Suprapubic skin (tissue), 4 donors: Measurements from ENCODE around the gene TTL. TPM values are rescaled to one million over a fixed set of nuclear protein-coding genes. Genes with fewer than 3 reads are reported as not detected.

Source experiments
- DNase-seq, 2 donors: peaks; one replicate each; pipeline ENCODE4 v3.0.0-alpha.2; 2019; ENCODE audit warnings: low spot score in 2 of 2
- H3K27ac ChIP-seq: fragments of 200-600 bp; sonication (generic); one replicate; pipeline ENCODE4 v1.5.1; 2019
- H3K27me3 ChIP-seq: fragments of 200-600 bp; sonication (generic); one replicate; pipeline ENCODE4 v1.5.1; 2019
- H3K36me3 ChIP-seq: fragments of 200-600 bp; sonication (generic); one replicate; pipeline ENCODE4 v1.5.1; 2019
- H3K4me1 ChIP-seq: fragments of 200-600 bp; sonication (generic); one replicate; pipeline ENCODE4 v1.5.1; 2019
- H3K4me3 ChIP-seq: fragments of 200-600 bp; sonication (generic); one replicate; pipeline ENCODE4 v1.5.1; 2019; ENCODE audit warnings: mild to moderate bottlenecking
- H3K9me3 ChIP-seq: fragments of 200-600 bp; sonication (generic); one replicate; pipeline ENCODE4 v1.5.1; 2019
- EP300 ChIP-seq: sonication (generic); formaldehyde crosslinking; IDR thresholded peaks from one replicate; pipeline ENCODE4 v1.6.1; 2017; ENCODE audit warnings: antibody characterized with exemption
- POLR2A ChIP-seq, 2 donors: fragments of 450-650 bp; IDR thresholded peaks; one replicate each; pipeline ENCODE4 v1.6.1; 2017; ENCODE audit warnings: antibody characterized with exemption in 2 of 2, mild to moderate bottlenecking in 2 of 2, moderate library complexity in 2 of 2
- POLR2AphosphoS5 ChIP-seq, 3 donors: sonication (generic); formaldehyde crosslinking; IDR thresholded peaks; one replicate each; pipeline ENCODE4 v1.6.1; 2017; ENCODE audit warnings: antibody characterized with exemption in 3 of 3
- WGBS: methylation state at CpG from one replicate; pipeline ENCODE4 v1.1.5; 2018; 5-methylcytosine and 5-hydroxymethylcytosine counted together
- total RNA-seq, 4 donors: library from RNA; depleted of rRNA; stranded (reverse); fragments of >200 nt; gene quantifications; one replicate each; pipeline ENCODE4 v1.1.0, GENCODE V29; 2016
- TF ChIP-seq, protein P1 (sequence below), 2 donors: fragments of 200-600 bp in 1 of 2; fragments of 450-650 bp in 1 of 2; sonication (generic) in 1 of 2; IDR thresholded peaks; one replicate each; pipeline ENCODE4 v1.5.1; 2016 to 2019; ENCODE audit warnings: antibody characterized with exemption in 2 of 2, mild to moderate bottlenecking in 1 of 2, moderate library complexity in 1 of 2

The TTL gene
- total RNA-seq, 4 donors from 2014 or later: 25.9 to 43.7 (median 32.0) TPM

DNA sequence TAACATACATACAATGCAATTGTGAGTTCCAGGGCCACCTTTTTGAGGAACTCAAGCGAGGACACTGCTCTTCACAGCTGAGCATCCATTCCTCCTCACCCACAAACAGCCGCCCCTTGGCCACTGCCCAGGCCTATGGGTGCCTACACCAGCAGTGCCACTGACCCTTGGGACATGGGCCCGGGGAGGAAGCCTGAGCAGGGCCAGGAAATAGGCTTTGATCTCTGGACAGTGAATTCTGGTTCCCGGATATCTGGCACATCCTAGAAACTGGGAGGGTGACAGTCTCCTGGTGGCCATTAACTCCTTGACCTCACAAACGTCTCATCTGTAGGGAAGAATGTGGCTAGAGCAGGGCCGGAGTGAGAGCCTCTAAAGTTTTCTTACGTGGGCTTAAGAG, 5.5 kb upstream of the TTL start:
- H3K4me3 ChIP-seq: no peak overlapping the region
- peaks cover 10% of the 10 kb centered on the region for H3K4me1 ChIP-seq
- H3K9me3 ChIP-seq: no peaks in the 10 kb centered on the region
- no peak overlapping the region for H3K27ac ChIP-seq
- DNase-seq: no peak
- TF ChIP-seq POLR2A (IDR thresholded peaks at IDR 0.05) (no peak), EP300 (no peak), POLR2AphosphoS5 (IDR thresholded peaks at IDR 0.05) (no peak)
- TF ChIP-seq, protein P1, sequence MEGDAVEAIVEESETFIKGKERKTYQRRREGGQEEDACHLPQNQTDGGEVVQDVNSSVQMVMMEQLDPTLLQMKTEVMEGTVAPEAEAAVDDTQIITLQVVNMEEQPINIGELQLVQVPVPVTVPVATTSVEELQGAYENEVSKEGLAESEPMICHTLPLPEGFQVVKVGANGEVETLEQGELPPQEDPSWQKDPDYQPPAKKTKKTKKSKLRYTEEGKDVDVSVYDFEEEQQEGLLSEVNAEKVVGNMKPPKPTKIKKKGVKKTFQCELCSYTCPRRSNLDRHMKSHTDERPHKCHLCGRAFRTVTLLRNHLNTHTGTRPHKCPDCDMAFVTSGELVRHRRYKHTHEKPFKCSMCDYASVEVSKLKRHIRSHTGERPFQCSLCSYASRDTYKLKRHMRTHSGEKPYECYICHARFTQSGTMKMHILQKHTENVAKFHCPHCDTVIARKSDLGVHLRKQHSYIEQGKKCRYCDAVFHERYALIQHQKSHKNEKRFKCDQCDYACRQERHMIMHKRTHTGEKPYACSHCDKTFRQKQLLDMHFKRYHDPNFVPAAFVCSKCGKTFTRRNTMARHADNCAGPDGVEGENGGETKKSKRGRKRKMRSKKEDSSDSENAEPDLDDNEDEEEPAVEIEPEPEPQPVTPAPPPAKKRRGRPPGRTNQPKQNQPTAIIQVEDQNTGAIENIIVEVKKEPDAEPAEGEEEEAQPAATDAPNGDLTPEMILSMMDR (IDR thresholded peaks at IDR 0.05): no peak
- no peaks in the 10 kb centered on the region for H3K27me3 ChIP-seq
- 80% methylated on average over 7 of the region's 7 CpGs for WGBS
- H3K36me3 ChIP-seq: no peaks in the 10 kb centered on the region

DNA sequence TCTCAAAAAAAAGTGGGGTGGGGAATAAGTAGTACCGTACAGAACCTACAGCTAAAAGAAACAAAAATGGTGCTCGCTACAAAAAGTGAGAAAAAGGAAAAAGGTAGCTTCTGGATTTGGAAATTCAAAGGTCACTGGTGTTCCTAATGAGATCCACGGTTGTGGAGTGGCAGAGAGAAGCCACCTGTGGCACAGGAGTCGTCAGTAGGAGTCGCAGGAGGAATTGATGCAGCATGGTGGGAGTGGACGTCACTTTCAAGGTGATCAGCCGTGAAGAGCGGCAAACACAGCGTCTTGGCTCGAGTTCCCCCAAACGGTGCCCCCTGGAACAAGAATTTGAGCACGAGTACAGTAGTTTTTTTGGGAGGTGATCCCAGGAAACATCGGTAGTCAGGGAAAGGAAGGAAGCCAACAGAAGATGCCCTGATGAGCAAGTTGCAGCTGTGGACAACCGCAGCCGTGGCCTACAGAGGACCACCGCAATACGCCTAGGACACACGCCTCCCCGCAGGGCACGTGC, 1.4 kb upstream of the TTL start:
- H3K4me3 ChIP-seq: peak overlapping the region; percentile 96
- no peak overlapping the region for H3K27ac ChIP-seq
- no peaks in the 10 kb centered on the region for H3K27me3 ChIP-seq
- DNase-seq: no peak
- H3K36me3 ChIP-seq: no peaks in the 10 kb centered on the region
- TF ChIP-seq POLR2AphosphoS5 (IDR thresholded peaks at IDR 0.05) (no peak), POLR2A (IDR thresholded peaks at IDR 0.05) (no peak), EP300 (no peak)
- TF ChIP-seq, protein P1 (IDR thresholded peaks at IDR 0.05): no peak
- H3K4me1 ChIP-seq: peaks cover 30% of the 10 kb centered on the region
- H3K9me3 ChIP-seq: no peaks in the 10 kb centered on the region
- 20% methylated on average over 15 of the region's 20 CpGs for WGBS

DNA sequence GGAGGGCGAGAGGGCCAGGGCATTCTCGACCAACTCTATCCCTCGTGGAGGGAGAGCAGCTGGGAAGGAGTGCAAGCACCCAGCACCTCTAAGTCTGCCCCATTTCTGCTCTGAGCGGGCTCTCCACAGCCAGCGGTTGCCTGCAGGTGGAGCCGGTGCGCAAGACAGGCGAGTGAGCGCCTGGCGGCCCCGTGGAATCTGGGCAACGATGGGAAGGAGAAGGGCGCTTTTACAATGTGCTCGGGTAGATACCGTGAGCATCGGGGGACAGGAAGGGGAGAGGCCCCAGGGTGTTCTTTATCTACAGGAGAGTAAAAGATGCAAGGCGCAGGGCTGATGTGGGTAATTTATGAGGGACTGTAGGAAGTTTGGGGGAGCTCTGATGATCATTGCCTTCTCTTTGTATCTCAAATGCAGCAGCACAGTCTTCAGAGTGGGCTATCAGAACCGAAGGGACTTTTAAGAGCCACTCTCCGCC, 867 bp upstream of the TTL start:
- peak overlapping the region; percentile 96 for H3K4me3 ChIP-seq
- DNase-seq: peak; percentile 87 to 90
- peaks cover 30% of the 10 kb centered on the region for H3K4me1 ChIP-seq
- H3K36me3 ChIP-seq: peaks cover 1% of the 10 kb centered on the region
- H3K9me3 ChIP-seq: no peaks in the 10 kb centered on the region
- peak overlapping the region; percentile 89 for H3K27ac ChIP-seq
- WGBS: under 1% methylated on average over 16 of the region's 19 CpGs
- TF ChIP-seq, protein P1 (IDR thresholded peaks at IDR 0.05): peak; percentile 58 to 87
- TF ChIP-seq POLR2A (IDR thresholded peaks at IDR 0.05): no peak
- TF ChIP-seq EP300: no peak
- no peak for TF ChIP-seq POLR2AphosphoS5 (IDR thresholded peaks at IDR 0.05)
- no peaks in the 10 kb centered on the region for H3K27me3 ChIP-seq

DNA sequence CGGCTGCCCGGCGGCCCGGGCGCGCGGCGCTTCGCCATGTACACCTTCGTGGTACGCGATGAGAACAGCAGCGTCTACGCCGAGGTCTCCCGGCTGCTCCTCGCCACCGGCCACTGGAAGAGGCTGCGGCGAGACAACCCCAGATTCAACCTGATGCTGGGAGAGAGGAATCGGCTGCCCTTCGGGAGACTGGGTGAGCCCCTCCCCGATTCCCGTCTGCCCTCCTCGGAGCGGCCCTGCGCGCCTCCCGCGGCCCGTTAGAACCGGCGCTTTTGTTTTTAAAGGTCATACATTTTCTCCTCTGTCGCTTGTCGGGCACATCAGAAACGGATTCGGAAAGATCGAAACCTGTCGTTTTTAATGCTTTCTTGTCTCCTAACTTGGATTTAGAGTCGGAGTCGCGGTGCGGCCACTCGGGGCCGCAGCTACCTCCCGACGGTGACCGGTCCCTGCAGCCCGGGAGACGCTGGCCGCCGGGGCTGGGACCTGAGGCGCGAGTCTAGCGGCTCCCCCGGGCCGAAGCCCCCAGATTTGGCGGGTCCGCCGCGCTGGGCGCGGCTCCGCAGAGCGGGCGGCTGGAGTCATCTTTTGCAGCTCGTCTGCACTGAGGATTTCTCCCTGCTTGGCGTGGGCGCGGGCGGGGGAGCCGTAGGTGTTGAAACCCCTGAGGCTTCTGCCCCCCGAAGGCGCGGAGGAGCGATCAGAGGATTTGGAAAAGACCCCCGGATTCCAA, 519 bp downstream of the TTL start:
- WGBS: 0% methylated on average over 21 of the region's 77 CpGs
- Histone ChIP-seq H3K4me1 (peaks cover 30% of the 10 kb centered on the region), H3K4me3 (peak overlapping the region; percentile 96), H3K27ac (peak overlapping the region; percentile 85), H3K36me3 (peaks cover 3% of the 10 kb centered on the region), H3K27me3 (no peaks in the 10 kb centered on the region), H3K9me3 (no peaks in the 10 kb centered on the region)
- TF ChIP-seq, protein P1 (IDR thresholded peaks at IDR 0.05): no peak
- TF ChIP-seq POLR2AphosphoS5 (IDR thresholded peaks at IDR 0.05) (no peak), EP300 (no peak), POLR2A (IDR thresholded peaks at IDR 0.05) (no peak)
- peak in 1 of 2 donors; percentile 75 for DNase-seq

DNA sequence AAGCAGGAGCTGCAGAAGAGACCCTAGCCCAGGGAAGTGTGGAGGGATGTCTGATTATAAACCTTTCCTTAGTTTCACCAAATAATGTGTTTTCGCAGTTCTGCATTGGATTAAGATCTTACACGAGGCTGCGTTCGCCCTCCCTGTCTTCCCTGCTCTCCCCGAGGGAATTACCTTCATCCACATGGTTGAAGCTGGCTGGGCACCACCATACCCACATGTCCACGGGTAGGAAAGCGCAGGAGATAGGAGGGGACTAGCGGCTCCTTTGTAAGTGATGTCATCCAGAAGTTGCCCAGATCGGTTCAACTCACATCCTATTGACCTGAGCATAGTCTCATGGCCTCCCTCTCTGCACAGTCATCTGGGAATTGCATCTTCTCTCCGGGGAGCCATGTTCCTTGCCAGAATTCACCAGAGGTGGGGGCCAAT, 1.1 kb downstream of the TTL start:
- Histone ChIP-seq H3K4me3 (peak overlapping the region; percentile 96), H3K36me3 (peaks cover 3% of the 10 kb centered on the region), H3K27me3 (no peaks in the 10 kb centered on the region), H3K4me1 (peaks cover 30% of the 10 kb centered on the region), H3K9me3 (no peaks in the 10 kb centered on the region), H3K27ac (peak overlapping the region; percentile 85)
- DNase-seq: no peak
- TF ChIP-seq POLR2A (IDR thresholded peaks at IDR 0.05) (no peak), EP300 (no peak), POLR2AphosphoS5 (IDR thresholded peaks at IDR 0.05) (no peak)
- TF ChIP-seq, protein P1 (IDR thresholded peaks at IDR 0.05): no peak
- 8% methylated on average over 9 of the region's 10 CpGs for WGBS
